ENCODE results near the gene PCCA. TPM values are rescaled to one million over a fixed set of nuclear protein-coding genes. Genes with fewer than 3 reads are reported as not detected.
"Not testable (repeated sequence)": the region's sequence is repeated elsewhere in the genome, so short reads cannot be mapped to it uniquely, and the experiment has no call there.

The PCCA gene
- total RNA-seq, 1 donor = 33.7 TPM

DNA sequence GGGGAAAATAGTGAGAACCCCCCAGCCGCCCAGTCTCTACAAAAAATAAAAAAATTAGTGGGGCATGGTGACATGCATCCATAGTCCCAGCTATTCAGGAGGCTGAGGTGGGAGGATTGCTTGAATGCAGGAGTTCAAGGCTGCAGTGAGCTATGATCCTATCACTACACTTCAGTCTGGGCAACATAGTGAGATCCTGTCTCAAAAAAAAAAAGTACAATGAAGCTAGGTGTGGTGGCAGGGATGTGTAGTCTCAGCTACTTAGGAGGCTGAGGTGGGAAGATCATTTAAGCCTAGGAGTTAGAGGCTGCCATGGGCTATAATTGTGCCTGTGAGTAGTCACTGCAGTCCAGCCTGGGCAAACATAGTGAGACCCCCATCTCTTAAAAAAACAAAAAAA, 8.9 kb downstream of the PCCA start:
- H3K4me3 ChIP-seq (ENCODE audit: low read depth, low read length) = no peak overlapping the region
- no peak for TF ChIP-seq CTCF (IDR thresholded peaks at IDR 0.05; ENCODE audit: insufficient read depth, low read depth, low read length)
- no peak for DNase-seq (ENCODE audit: low read depth)

GRCh38 chr13:100098445-100099116, 9.7 kb downstream of the PCCA start:
- TF ChIP-seq CTCF (IDR thresholded peaks at IDR 0.05; ENCODE audit: insufficient read depth, low read depth, low read length) = no peak
- peak; percentile 71 for DNase-seq (ENCODE audit: low read depth)

GRCh38 chr13:100099117-100099445, 10.2 kb downstream of the PCCA start:
- not testable (repeated sequence) for DNase-seq (ENCODE audit: low read depth)

More at GRCh38 chr13:100098445-100099116, 9.7 kb downstream of the PCCA start:
- H3K4me3 ChIP-seq (ENCODE audit: low read depth, low read length) = no peak overlapping the region

DNA sequence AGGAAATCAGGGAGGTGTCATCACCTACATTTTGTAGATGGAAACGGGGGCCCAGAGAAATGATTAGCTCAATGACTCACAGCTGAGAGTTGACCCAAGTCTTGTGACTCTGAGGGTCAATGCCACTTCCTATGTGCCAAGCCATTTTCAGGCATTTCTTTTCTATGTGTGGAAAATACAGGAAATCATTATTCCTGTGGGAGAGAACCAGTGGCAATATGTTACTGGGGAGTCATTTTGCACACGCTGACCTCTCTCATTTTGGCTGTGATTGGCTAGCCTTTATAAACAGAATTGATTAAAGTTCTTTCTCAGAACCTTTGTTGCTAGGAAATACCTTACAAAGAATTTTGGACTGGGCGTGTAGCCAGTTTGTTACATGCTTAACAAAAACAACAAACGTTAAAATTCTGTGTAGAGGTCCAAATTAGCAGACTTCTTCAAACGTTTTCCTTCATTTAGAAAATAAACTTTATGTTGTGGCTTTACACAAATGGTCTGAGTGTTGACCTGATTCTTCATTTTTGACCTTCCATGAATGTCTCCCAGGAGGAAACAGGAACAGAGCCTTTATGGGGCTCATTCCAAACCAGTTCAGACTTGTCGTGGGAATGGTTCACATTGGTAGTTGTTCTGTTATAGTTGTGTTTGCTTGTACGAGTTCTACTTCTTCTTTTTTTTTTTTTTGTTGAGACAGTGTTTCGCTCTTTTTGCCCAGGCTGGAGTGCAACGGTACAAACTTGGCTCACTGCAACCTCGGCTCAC, 11.4 kb downstream of the PCCA start:
- H3K4me3 ChIP-seq (ENCODE audit: low read depth, low read length) = no peak overlapping the region
- DNase-seq (ENCODE audit: low read depth) = peak; percentile 92
- TF ChIP-seq CTCF (IDR thresholded peaks at IDR 0.05; ENCODE audit: insufficient read depth, low read depth, low read length) = no peak

More at GRCh38 chr13:100099117-100099445, 10.2 kb downstream of the PCCA start:
- H3K4me3 ChIP-seq (ENCODE audit: low read depth, low read length) = not testable (repeated sequence)

DNA sequence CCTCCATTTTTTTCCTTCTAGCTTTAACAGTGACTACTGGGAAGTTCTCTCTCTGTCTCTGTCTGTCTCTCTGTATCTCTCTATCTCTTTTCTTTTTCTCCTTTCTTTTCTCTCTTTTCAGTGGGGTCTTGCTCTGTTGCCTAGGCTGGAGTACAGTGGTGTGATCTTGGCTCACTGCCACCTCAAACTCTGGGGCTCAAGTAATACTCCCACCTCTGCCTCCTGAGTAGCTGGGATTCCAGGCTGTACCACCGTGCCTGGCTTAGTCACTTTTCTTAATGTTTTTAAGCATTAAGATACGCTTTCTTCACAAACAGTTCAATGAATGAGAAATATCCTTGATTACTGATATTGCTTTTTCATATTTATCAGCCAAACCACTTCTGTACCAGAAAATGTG, 13.1 kb downstream of the PCCA start:
- TF ChIP-seq CTCF (IDR thresholded peaks at IDR 0.05; ENCODE audit: insufficient read depth, low read depth, low read length) = no peak
- no peak for DNase-seq (ENCODE audit: low read depth)
- no peak overlapping the region for H3K4me3 ChIP-seq (ENCODE audit: low read depth, low read length)

GRCh38 chr13:100106005-100106404, 17.1 kb downstream of the PCCA start:
- H3K4me3 ChIP-seq (ENCODE audit: low read depth, low read length) = no peak overlapping the region
- TF ChIP-seq CTCF (IDR thresholded peaks at IDR 0.05; ENCODE audit: insufficient read depth, low read depth, low read length) = no peak
- DNase-seq (ENCODE audit: low read depth) = peak; percentile 45

DNA sequence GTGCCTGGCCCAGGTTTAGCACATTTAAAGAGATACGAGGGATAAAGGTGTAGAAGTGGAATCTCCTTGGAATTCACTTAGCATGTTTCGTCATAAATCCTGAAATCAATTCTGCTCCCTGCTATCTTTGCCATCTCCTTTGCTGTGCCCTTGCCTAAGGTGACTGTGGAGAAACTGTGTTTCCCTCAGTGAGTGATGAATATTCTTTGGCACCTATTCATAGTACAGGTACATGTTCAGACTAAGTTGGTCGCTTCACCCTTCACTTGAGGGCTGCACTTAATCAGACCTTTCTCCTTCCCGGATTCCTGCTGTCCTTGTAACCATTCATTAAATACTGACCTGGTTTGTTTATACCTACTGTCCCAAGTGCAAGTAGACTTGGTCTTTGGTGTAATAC, 17.8 kb downstream of the PCCA start:
- no peak overlapping the region for H3K4me3 ChIP-seq (ENCODE audit: low read depth, low read length)
- DNase-seq (ENCODE audit: low read depth) = no peak
- TF ChIP-seq CTCF (IDR thresholded peaks at IDR 0.05; ENCODE audit: insufficient read depth, low read depth, low read length) = no peak

All from fibroblast of villous mesenchyme (primary cell).